HG03196 (cell line): Measurements from ENCODE around the gene KCNMB1.
"Not testable (repeated sequence)": the region's sequence is repeated elsewhere in the genome, so short reads cannot be mapped to it uniquely, and the experiment has no call there.

Experiments
- ATAC-seq: cut with Tn5 transposase; IDR thresholded peaks from one replicate; pipeline ENCODE4 v1.9.1; 2021; ENCODE audit not compliant: unreplicated experiment

Gene KCNMB1

GRCh38 chr5:170378740-170379139, 10.4 kb downstream of the KCNMB1 start:
- no peak for ATAC-seq

GRCh38 chr5:170377027-170377426, 12.1 kb downstream of the KCNMB1 start:
- no peak for ATAC-seq

GRCh38 chr5:170376526-170376925, 12.6 kb downstream of the KCNMB1 start:
- ATAC-seq, result not testable (repeated sequence)

GRCh38 chr5:170375283-170375682, 13.9 kb downstream of the KCNMB1 start:
- no peak for ATAC-seq

GRCh38 chr5:170372971-170373370, 16.2 kb downstream of the KCNMB1 start:
- ATAC-seq, result no peak

- ATAC-seq, result no peak
Observed at GRCh38 chr5:170368586-170368985, 20.6 kb downstream of the KCNMB1 start.

GRCh38 chr5:170366276-170366675, 22.9 kb downstream of the KCNMB1 start:
- no peak for ATAC-seq

GRCh38 chr5:170365831-170366230, 23.3 kb downstream of the KCNMB1 start:
- ATAC-seq, result no peak

GRCh38 chr5:170365011-170365410, 24.2 kb downstream of the KCNMB1 start:
- no peak for ATAC-seq

- no peak for ATAC-seq
Observed at GRCh38 chr5:170363671-170364070, 25.5 kb downstream of the KCNMB1 start.

GRCh38 chr5:170362656-170363055, 26.5 kb downstream of the KCNMB1 start:
- ATAC-seq, result no peak

- no peak for ATAC-seq
Observed at GRCh38 chr5:170362102-170362501, 27.1 kb downstream of the KCNMB1 start.

- ATAC-seq, result no peak
Observed at GRCh38 chr5:170361616-170362015, 27.6 kb downstream of the KCNMB1 start.

GRCh38 chr5:170361116-170361515, 28.1 kb downstream of the KCNMB1 start:
- no peak for ATAC-seq

GRCh38 chr5:170360709-170361108, 28.5 kb downstream of the KCNMB1 start:
- ATAC-seq, result no peak

GRCh38 chr5:170357955-170358444, 31.2 kb downstream of the KCNMB1 start:
- no peak for ATAC-seq

GRCh38 chr5:170355601-170356098, 33.5 kb downstream of the KCNMB1 start:
- ATAC-seq, result no peak

- no peak for ATAC-seq
Observed at GRCh38 chr5:170353961-170354360, 35.2 kb downstream of the KCNMB1 start.

- ATAC-seq, result no peak
Observed at GRCh38 chr5:170353011-170353761, 36.0 kb downstream of the KCNMB1 start.

GRCh38 chr5:170348137-170348633, 41.0 kb downstream of the KCNMB1 start:
- no peak for ATAC-seq

GRCh38 chr5:170347022-170347567, 42.1 kb downstream of the KCNMB1 start:
- ATAC-seq, result no peak

GRCh38 chr5:170345971-170346370, 43.2 kb downstream of the KCNMB1 start:
- no peak for ATAC-seq
